ENCODE data around the gene CYBA. TPM values are rescaled to one million over a fixed set of nuclear protein-coding genes. Genes with fewer than 3 reads are reported as not detected.
A peak's percentile ranks its signal among the peaks of the same experiment; 100 is the strongest.

CYBA gene
- total RNA-seq, 2 donors from 2014 or later, result 368 to 389 TPM

- H3K27ac ChIP-seq, result no peak overlapping the region
- H3K36me3 ChIP-seq, result no peaks in the 10 kb centered on the region
- intact Hi-C loops (cut with DNase I), result no loop called here
- no peaks in the 10 kb centered on the region for H3K9me3 ChIP-seq
- H3K4me3 ChIP-seq, result no peak overlapping the region
- no peak overlapping the region for H3K9ac ChIP-seq (ENCODE audit: low read depth in 2 of 2, low read length in 2 of 2)
- H3K27me3 ChIP-seq, result no peaks in the 10 kb centered on the region
- H3K4me1 ChIP-seq, result peaks cover 4% of the 10 kb centered on the region
- no peak for TF ChIP-seq CTCF (IDR thresholded peaks at IDR 0.05)
- no peak for DNase-seq
These were observed 42.7 kb upstream of the CYBA start for GRCh38 chr16:88693420-88694177.

- no peaks in the 10 kb centered on the region for H3K27me3 ChIP-seq
These were observed 42.0 kb upstream of the CYBA start for GRCh38 chr16:88692861-88693260.

GRCh38 chr16:88691924-88692560, 41.2 kb upstream of the CYBA start:
- H3K27me3 ChIP-seq, result no peaks in the 10 kb centered on the region
- H3K36me3 ChIP-seq, result no peaks in the 10 kb centered on the region
- no peak for DNase-seq
- no peak for TF ChIP-seq CTCF (IDR thresholded peaks at IDR 0.05)
- H3K9me3 ChIP-seq, result no peaks in the 10 kb centered on the region
- H3K9ac ChIP-seq (ENCODE audit: low read depth in 2 of 2, low read length in 2 of 2), result no peak overlapping the region
- H3K4me1 ChIP-seq, result peaks cover 8% of the 10 kb centered on the region
- intact Hi-C loops (cut with DNase I), result no loop called here
- no peak overlapping the region for H3K4me3 ChIP-seq
- no peak overlapping the region for H3K27ac ChIP-seq

More at GRCh38 chr16:88692861-88693260, 42.0 kb upstream of the CYBA start:
- Histone ChIP-seq H3K9me3 (no peaks in the 10 kb centered on the region), H3K4me3 (no peak overlapping the region), H3K4me1 (peaks cover 5% of the 10 kb centered on the region), H3K9ac (ENCODE audit: low read depth in 2 of 2, low read length in 2 of 2) (peak overlapping the region in 1 of 2 donors; percentile 24), H3K36me3 (no peaks in the 10 kb centered on the region), H3K27ac (no peak overlapping the region)
- intact Hi-C loops (cut with DNase I), result no loop called here
- no peak for DNase-seq
- no peak for TF ChIP-seq CTCF (IDR thresholded peaks at IDR 0.05)

- no peaks in the 10 kb centered on the region for H3K27me3 ChIP-seq
- intact Hi-C loops (cut with DNase I), result no loop called here
These were observed 40.4 kb upstream of the CYBA start for GRCh38 chr16:88691129-88691813.

More at GRCh38 chr16:88691129-88691813, 40.4 kb upstream of the CYBA start:
- Histone ChIP-seq H3K36me3 (no peaks in the 10 kb centered on the region), H3K9me3 (no peaks in the 10 kb centered on the region), H3K27ac (no peak overlapping the region), H3K9ac (ENCODE audit: low read depth in 2 of 2, low read length in 2 of 2) (no peak overlapping the region), H3K4me1 (peaks cover 14% of the 10 kb centered on the region), H3K4me3 (no peak overlapping the region)
- DNase-seq, result no peak
- no peak for TF ChIP-seq CTCF (IDR thresholded peaks at IDR 0.05)
